Keratinocyte (primary cell): ENCODE data around the gene RTN1. TPM values are rescaled to one million over a fixed set of nuclear protein-coding genes. Genes with fewer than 3 reads are reported as not detected.

ENCODE experiments used
- DNase-seq: peaks from one replicate; pipeline ENCODE4 v3.0.0-alpha.2; 2011; ENCODE audit warnings: low read depth, missing footprints, low spot score
- FAIRE-seq: peaks from 2 replicates; lab custom pipeline; 2011; peaks lifted over from hg19 to GRCh38; lab: Jason Lieb, UNC
- H2AFZ ChIP-seq: 2 replicates; pipeline ENCODE4 v1.6.0; 2012; ENCODE audit warnings: low read length, control low read depth, inconsistent platforms; ENCODE audit not compliant: control insufficient read depth
- H3K27ac ChIP-seq: 2 replicates; pipeline ENCODE4 v1.5.1; 2011; ENCODE audit warnings: low read length; ENCODE audit not compliant: control insufficient read depth, insufficient read depth
- H3K27me3 ChIP-seq: 3 replicates; pipeline ENCODE4 v1.6.0; 2011; ENCODE audit warnings: low read length; ENCODE audit not compliant: control insufficient read depth, insufficient read depth; ENCODE audit errors: extremely low read depth
- H3K36me3 ChIP-seq, 2 experiments: 2 replicates in 1 of 2; 3 replicates in 1 of 2; pipeline ENCODE4 v1.5.1; 2011; ENCODE audit warnings: low read length in 2 of 2, mild to moderate bottlenecking in 1 of 2; ENCODE audit not compliant: control insufficient read depth in 2 of 2, insufficient read depth in 2 of 2; ENCODE audit errors: extremely low read depth in 1 of 2
- H3K4me1 ChIP-seq: 3 replicates; pipeline ENCODE4 v1.5.1; 2011; ENCODE audit warnings: low read length; ENCODE audit not compliant: control insufficient read depth, insufficient read depth; ENCODE audit errors: extremely low read depth
- H3K4me2 ChIP-seq: 3 replicates; pipeline ENCODE4 v1.6.0; 2011; ENCODE audit warnings: low read depth, low read length; ENCODE audit not compliant: control insufficient read depth, insufficient read depth; ENCODE audit errors: extremely low read depth
- H3K4me3 ChIP-seq, 3 experiments: fragments of 200-600 bp in 1 of 3; sonication (generic) in 1 of 3; 2 replicates in 2 of 3; 3 replicates in 1 of 3; pipeline ENCODE4 v1.5.1; 2011 to 2016; ENCODE audit warnings: low read length in 3 of 3, mild to moderate bottlenecking in 3 of 3, control low read depth in 2 of 3, inconsistent platforms in 1 of 3, low read depth in 1 of 3, mixed read lengths in 1 of 3, mixed run types in 1 of 3, moderate library complexity in 1 of 3; ENCODE audit not compliant: control insufficient read depth in 2 of 3, insufficient read depth in 2 of 3; ENCODE audit errors: extremely low read depth in 1 of 3
- H3K79me2 ChIP-seq: 2 replicates; pipeline ENCODE4 v1.6.0; 2012; ENCODE audit warnings: low read length; ENCODE audit not compliant: control insufficient read depth, insufficient read depth
- H3K9ac ChIP-seq: 3 replicates; pipeline ENCODE4 v1.6.0; 2011; ENCODE audit warnings: low read length; ENCODE audit not compliant: control insufficient read depth, insufficient read depth; ENCODE audit errors: extremely low read depth
- H3K9me1 ChIP-seq: 3 replicates; pipeline ENCODE4 v1.6.0; 2011; ENCODE audit warnings: low read length; ENCODE audit not compliant: control insufficient read depth, insufficient read depth; ENCODE audit errors: extremely low read depth
- H3K9me3 ChIP-seq: 2 replicates; pipeline ENCODE4 v1.5.1; 2012; ENCODE audit warnings: low read depth, low read length; ENCODE audit not compliant: control insufficient read depth
- H4K20me1 ChIP-seq: 3 replicates; pipeline ENCODE4 v1.6.0; 2011; ENCODE audit warnings: low read length; ENCODE audit not compliant: control insufficient read depth, insufficient read depth; ENCODE audit errors: extremely low read depth
- EZH2 ChIP-seq: IDR thresholded peaks from one replicate; pipeline ENCODE4 v1.6.1; 2012; ENCODE audit warnings: inconsistent platforms, mild to moderate bottlenecking, low read length, moderate library complexity
- dilution Hi-C: fragments of 300-500 bp; cut with MboI; formaldehyde crosslinking; loops from one replicate; pipeline ENCODE4 v1.7.0; 2020; ENCODE audit warnings: low sequenced_read_pairs; ENCODE audit not compliant: extremely low pct_ligation_motif_present
- polyA plus RNA-seq, 5 experiments: library from polyadenylated mRNA; depleted of rRNA in 3 of 5; stranded (reverse) in 3 of 5; stranded (forward) in 1 of 5; unstranded in 1 of 5; fragments of >200 nt; gene quantifications; 1 replicate in 1 of 5; 2 replicates in 3 of 5; 3 replicates in 1 of 5; pipeline versions ENCODE4 v1.2.1 to v1.2.3, GENCODE V29; 2011 to 2012; ENCODE audit warnings: missing spikeins in 2 of 5, low read depth in 1 of 5, low replicate concordance in 1 of 5
- TF ChIP-seq, protein P1 (sequence below), 3 experiments: IDR thresholded peaks in 1 of 3; conservative IDR thresholded peaks in 1 of 3; optimal IDR thresholded peaks in 1 of 3; 2 replicates in 2 of 3; 3 replicates in 1 of 3; pipeline versions ENCODE3 to v1.5.1; 2011; ENCODE audit warnings: low read length in 3 of 3, mild to moderate bottlenecking in 3 of 3, moderate library complexity in 2 of 3, control low read depth in 1 of 3, inconsistent platforms in 1 of 3; ENCODE audit not compliant: insufficient read depth in 2 of 3; ENCODE audit errors: extremely low read depth in 1 of 3

The RTN1 gene
- polyA plus RNA-seq, 1 donor (not counting 4 experiments of a cell fraction or from before 2014, with no cell fraction given) = 0.05 TPM

DNA sequence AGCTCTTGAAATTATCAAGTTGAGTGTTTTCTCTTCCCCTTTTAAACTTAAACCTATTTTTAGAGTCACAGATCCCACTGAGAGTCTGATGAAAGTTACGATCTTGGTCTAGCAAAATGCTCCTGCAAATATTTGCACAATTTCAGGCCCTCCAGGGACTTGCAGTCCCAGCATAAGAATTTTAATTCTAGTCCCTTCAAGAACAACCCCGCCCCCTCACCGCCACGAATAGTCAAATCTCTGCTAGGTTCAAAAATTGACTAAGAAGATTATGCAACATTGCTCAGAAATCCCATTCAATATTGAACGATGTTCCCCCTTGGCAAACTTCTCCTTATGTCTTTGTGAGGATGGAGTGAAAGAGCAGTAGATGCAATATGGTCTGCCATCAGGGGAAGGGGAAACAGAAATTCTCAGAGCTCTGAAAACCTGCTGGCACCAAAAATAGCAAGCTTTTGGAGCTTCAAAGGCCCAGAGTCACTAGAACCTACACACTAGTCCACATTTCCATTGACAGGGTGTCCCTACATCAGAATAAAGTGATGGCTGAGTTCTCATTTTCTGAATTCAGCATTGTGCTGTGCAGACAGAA, 166.4 kb downstream of the RTN1 start:
- Histone ChIP-seq H3K4me3 (no peak overlapping the region), H3K9ac (no peak overlapping the region), H4K20me1 (no peaks in the 10 kb centered on the region), H3K79me2 (no peaks in the 10 kb centered on the region), H3K27ac (no peak overlapping the region), H2AFZ (no peak overlapping the region), H3K9me3 (no peaks in the 10 kb centered on the region), H3K4me2 (no peak overlapping the region), H3K36me3 (no peaks in the 10 kb centered on the region), H3K9me1 (no peaks in the 10 kb centered on the region), H3K27me3 (no peaks in the 10 kb centered on the region), H3K4me1 (no peaks in the 10 kb centered on the region)
- dilution Hi-C loops = no loop called here
- FAIRE-seq (no peak), DNase-seq (no peak)
- TF ChIP-seq, protein P1, sequence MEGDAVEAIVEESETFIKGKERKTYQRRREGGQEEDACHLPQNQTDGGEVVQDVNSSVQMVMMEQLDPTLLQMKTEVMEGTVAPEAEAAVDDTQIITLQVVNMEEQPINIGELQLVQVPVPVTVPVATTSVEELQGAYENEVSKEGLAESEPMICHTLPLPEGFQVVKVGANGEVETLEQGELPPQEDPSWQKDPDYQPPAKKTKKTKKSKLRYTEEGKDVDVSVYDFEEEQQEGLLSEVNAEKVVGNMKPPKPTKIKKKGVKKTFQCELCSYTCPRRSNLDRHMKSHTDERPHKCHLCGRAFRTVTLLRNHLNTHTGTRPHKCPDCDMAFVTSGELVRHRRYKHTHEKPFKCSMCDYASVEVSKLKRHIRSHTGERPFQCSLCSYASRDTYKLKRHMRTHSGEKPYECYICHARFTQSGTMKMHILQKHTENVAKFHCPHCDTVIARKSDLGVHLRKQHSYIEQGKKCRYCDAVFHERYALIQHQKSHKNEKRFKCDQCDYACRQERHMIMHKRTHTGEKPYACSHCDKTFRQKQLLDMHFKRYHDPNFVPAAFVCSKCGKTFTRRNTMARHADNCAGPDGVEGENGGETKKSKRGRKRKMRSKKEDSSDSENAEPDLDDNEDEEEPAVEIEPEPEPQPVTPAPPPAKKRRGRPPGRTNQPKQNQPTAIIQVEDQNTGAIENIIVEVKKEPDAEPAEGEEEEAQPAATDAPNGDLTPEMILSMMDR (optimal IDR thresholded peaks at IDR 0.05 in 1 of 3, IDR thresholded peaks at IDR 0.05 in 1 of 3, conservative IDR thresholded peaks at IDR 0.05 in 1 of 3; ENCODE audit: extremely low read depth in 1 of 3, insufficient read depth in 2 of 3, low read length in 3 of 3) = no peak

DNA sequence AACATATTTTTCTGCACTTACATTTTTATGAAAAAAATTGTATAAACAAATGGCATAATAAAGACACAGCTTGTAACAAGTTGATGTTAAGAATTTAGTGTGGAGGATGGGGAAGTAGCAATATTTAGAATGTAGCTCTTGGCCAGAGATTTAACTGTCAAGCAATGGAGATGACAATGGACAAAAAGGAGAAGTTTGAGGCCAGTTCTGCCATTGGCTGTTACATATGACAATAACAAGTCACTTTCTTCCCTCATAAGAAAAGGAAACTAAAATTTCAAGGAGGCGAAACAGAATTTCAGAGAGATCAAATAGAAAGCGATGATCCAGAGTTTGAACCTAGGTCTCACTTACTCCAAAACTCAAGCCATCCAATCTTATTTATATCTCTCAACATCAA, 171.1 kb downstream of the RTN1 start:
- H3K27me3 ChIP-seq = no peaks in the 10 kb centered on the region
- no peaks in the 10 kb centered on the region for H4K20me1 ChIP-seq
- H3K4me3 ChIP-seq = no peak overlapping the region
- H3K4me1 ChIP-seq = peaks cover 2% of the 10 kb centered on the region
- no peaks in the 10 kb centered on the region for H3K36me3 ChIP-seq
- dilution Hi-C loops = no loop called here
- no peak overlapping the region for H3K27ac ChIP-seq
- H3K4me2 ChIP-seq = no peak overlapping the region
- DNase-seq = no peak
- no peaks in the 10 kb centered on the region for H3K9me1 ChIP-seq
- H3K79me2 ChIP-seq = no peaks in the 10 kb centered on the region
- H3K9me3 ChIP-seq = no peaks in the 10 kb centered on the region
- H3K9ac ChIP-seq = no peak overlapping the region
- FAIRE-seq = no peak
- TF ChIP-seq EZH2 = no peak
- TF ChIP-seq, protein P1 (optimal IDR thresholded peaks at IDR 0.05 in 1 of 3, IDR thresholded peaks at IDR 0.05 in 1 of 3, conservative IDR thresholded peaks at IDR 0.05 in 1 of 3; ENCODE audit: extremely low read depth in 1 of 3, insufficient read depth in 2 of 3, low read length in 3 of 3) = no peak
- H2AFZ ChIP-seq = no peak overlapping the region
